H9 (cell line): ENCODE measurements around the gene KAT6B. TPM values are rescaled to one million over a fixed set of nuclear protein-coding genes. Genes with fewer than 3 reads are reported as not detected.

ENCODE experiments used
- DNase-seq: peaks from one replicate; pipeline ENCODE4 v3.0.0-alpha.2; 2017
- H2AFZ ChIP-seq: one replicate; pipeline ENCODE4 v1.6.1; 2013; ENCODE audit warnings: mild to moderate bottlenecking, low read length, control low read depth, moderate library complexity
- H2AK5ac ChIP-seq: 2 replicates; pipeline ENCODE4 v1.6.1; 2013; ENCODE audit warnings: low read length, control low read depth, mixed read lengths; ENCODE audit not compliant: insufficient read length
- H2BK120ac ChIP-seq: one replicate; pipeline ENCODE4 v1.6.1; 2013; ENCODE audit warnings: low read depth, mild to moderate bottlenecking, low read length, control low read depth, inconsistent platforms; ENCODE audit not compliant: poor library complexity, severe bottlenecking
- H2BK12ac ChIP-seq: 2 replicates; pipeline ENCODE4 v1.6.1; 2013; ENCODE audit warnings: low read length, control low read depth, mixed read lengths, low read depth; ENCODE audit not compliant: insufficient read length
- H2BK15ac ChIP-seq: 2 replicates; pipeline ENCODE4 v1.6.1; 2013; ENCODE audit warnings: low read depth, low read length, control low read depth
- H2BK20ac ChIP-seq: one replicate; pipeline ENCODE4 v1.6.1; 2013; ENCODE audit warnings: low read depth, mild to moderate bottlenecking, low read length, control low read depth, inconsistent platforms; ENCODE audit not compliant: poor library complexity, severe bottlenecking
- H2BK5ac ChIP-seq: 2 replicates; pipeline ENCODE4 v1.6.1; 2013; ENCODE audit warnings: low read length, control low read depth, mixed read lengths; ENCODE audit not compliant: insufficient read length
- H3K14ac ChIP-seq: 2 replicates; pipeline ENCODE4 v1.6.1; 2013; ENCODE audit warnings: low read length, control low read depth; ENCODE audit not compliant: insufficient read depth
- H3K18ac ChIP-seq: 2 replicates; pipeline ENCODE4 v1.6.1; 2013; ENCODE audit warnings: low read depth, mild to moderate bottlenecking, mixed read lengths, low read length, control low read depth; ENCODE audit not compliant: insufficient read length
- H3K23ac ChIP-seq: 2 replicates; pipeline ENCODE4 v1.6.1; 2013; ENCODE audit warnings: low read length, control low read depth, mixed read lengths, low read depth; ENCODE audit not compliant: insufficient read length
- H3K23me2 ChIP-seq: 2 replicates; pipeline ENCODE4 v1.6.1; 2013; ENCODE audit warnings: low read depth, mild to moderate bottlenecking, mixed read lengths, low read length, control low read depth; ENCODE audit not compliant: insufficient read length, poor library complexity, severe bottlenecking
- H3K27ac ChIP-seq: 2 replicates; pipeline ENCODE4 v1.5.1; 2013; ENCODE audit warnings: low read length, control low read depth, mixed read lengths, low read depth; ENCODE audit not compliant: insufficient read length
- H3K27me3 ChIP-seq: 2 replicates; pipeline ENCODE4 v1.6.1; 2013; ENCODE audit warnings: low read length, control low read depth, inconsistent platforms; ENCODE audit not compliant: insufficient read depth
- H3K4ac ChIP-seq: 2 replicates; pipeline ENCODE4 v1.6.1; 2013; ENCODE audit warnings: low read depth, mild to moderate bottlenecking, control low read depth, inconsistent platforms, low read length, moderate library complexity
- H3K4me1 ChIP-seq: 2 replicates; pipeline ENCODE4 v1.6.1; 2013; ENCODE audit warnings: low read length, control low read depth, inconsistent platforms; ENCODE audit not compliant: insufficient read depth
- H3K4me2 ChIP-seq: 2 replicates; pipeline ENCODE4 v1.6.1; 2013; ENCODE audit warnings: low read length, control low read depth, mixed read lengths; ENCODE audit not compliant: insufficient read length, insufficient read depth
- H3K56ac ChIP-seq: 2 replicates; pipeline ENCODE4 v1.6.1; 2013; ENCODE audit warnings: low read depth, mild to moderate bottlenecking, mixed read lengths, low read length, control low read depth; ENCODE audit not compliant: insufficient read length
- H3K79me1 ChIP-seq: 2 replicates; pipeline ENCODE4 v1.6.1; 2013; ENCODE audit warnings: low read depth, mild to moderate bottlenecking, moderate library complexity, low read length, control low read depth, inconsistent platforms; ENCODE audit not compliant: insufficient read depth, poor library complexity, severe bottlenecking
- H3K79me2 ChIP-seq: 2 replicates; pipeline ENCODE4 v1.6.1; 2013; ENCODE audit warnings: low read length, control low read depth, inconsistent platforms; ENCODE audit not compliant: insufficient read depth
- H3K9ac ChIP-seq: 2 replicates; pipeline ENCODE4 v1.6.1; 2013; ENCODE audit warnings: low read length, control low read depth, mixed read lengths; ENCODE audit not compliant: insufficient read length; ENCODE audit errors: extremely low read depth
- H3K9me3 ChIP-seq: one replicate; pipeline ENCODE4 v1.6.1; 2013; ENCODE audit warnings: low read depth, low read length, inconsistent platforms; ENCODE audit not compliant: control insufficient read depth
- H3T11ph ChIP-seq: one replicate; pipeline ENCODE4 v1.6.1; 2013; ENCODE audit warnings: mild to moderate bottlenecking, low read length, control low read depth, inconsistent platforms
- H4K20me1 ChIP-seq: one replicate; pipeline ENCODE4 v1.6.1; 2013; ENCODE audit not compliant: control insufficient read depth, insufficient read length, insufficient read depth
- H4K5ac ChIP-seq: 2 replicates; pipeline ENCODE4 v1.6.1; 2013; ENCODE audit warnings: low read depth, mild to moderate bottlenecking, mixed read lengths, low read length, control low read depth; ENCODE audit not compliant: insufficient read length
- H4K8ac ChIP-seq: replicated peaks from 2 replicates; pipeline ENCODE4 v1.6.1; 2013; ENCODE audit warnings: low read length, control low read depth, mixed read lengths, low read depth; ENCODE audit not compliant: insufficient read length
- H4K91ac ChIP-seq: 2 replicates; pipeline ENCODE4 v1.6.1; 2013; ENCODE audit warnings: low read depth, mild to moderate bottlenecking, moderate library complexity, mixed read lengths, low read length, control low read depth; ENCODE audit not compliant: insufficient read length
- H3K27ac Mint-ChIP-seq, 3 experiments: 2 replicates in 2 of 3; 3 replicates in 1 of 3; pipeline ENCODE4 v1.8.0; 2020 to 2021; ENCODE audit warnings: mixed read lengths in 3 of 3, mild to moderate bottlenecking in 1 of 3, moderate library complexity in 1 of 3
- H3K27me3 Mint-ChIP-seq: 2 replicates; pipeline ENCODE4 v1.8.0; 2021; ENCODE audit warnings: low read depth, mild to moderate bottlenecking, moderate library complexity, mixed read lengths
- H3K36me3 Mint-ChIP-seq, 3 experiments: 2 replicates in 2 of 3; 3 replicates in 1 of 3; pipeline ENCODE4 v1.8.0; 2020 to 2021; ENCODE audit warnings: low read depth in 3 of 3, mixed read lengths in 3 of 3; ENCODE audit not compliant: insufficient read depth in 1 of 3
- H3K4me1 Mint-ChIP-seq, 2 experiments: 2 replicates each; pipeline ENCODE4 v1.8.0; 2020; ENCODE audit warnings: mixed read lengths in 2 of 2
- H3K4me3 Mint-ChIP-seq, 2 experiments: 2 replicates in 1 of 2; 3 replicates in 1 of 2; pipeline ENCODE4 v1.8.0; 2020 to 2021; ENCODE audit warnings: mild to moderate bottlenecking in 2 of 2, mixed read lengths in 2 of 2, moderate library complexity in 1 of 2
- H3K9me3 Mint-ChIP-seq, 2 experiments: 2 replicates in 1 of 2; 3 replicates in 1 of 2; pipeline ENCODE4 v1.8.0; 2020; ENCODE audit warnings: mild to moderate bottlenecking in 2 of 2, mixed read lengths in 2 of 2, moderate library complexity in 1 of 2
- CTCF ChIP-seq: fragments of 200-600 bp; sonication (generic); conservative IDR thresholded peaks from 3 replicates; pipeline ENCODE4 v1.8.0; 2021; ENCODE audit warnings: antibody characterized with exemption, mild to moderate bottlenecking
- WGBS: extraction: QIAGEN DNeasy Blood & Tissue Kit; methylation state at CpG from one replicate; pipeline ENCODE4 v1.1.7; 2013; ENCODE audit warnings: missing lambda C conversion rate, low lambda C conversion rate, mixed read lengths; ENCODE audit not compliant: insufficient read length; ENCODE audit errors: extremely low coverage; 5-methylcytosine and 5-hydroxymethylcytosine counted together
- total RNA-seq: library from RNA; stranded (reverse); gene quantifications from 2 replicates; pipeline ENCODE4 v1.2.1, GENCODE V29; 2021

The KAT6B gene
- total RNA-seq, 1 experiment from 2014 or later: 34.2 TPM

GRCh38 chr10:74880041-74880440 is 53.6 kb downstream of the KAT6B start:
- Histone ChIP-seq H2BK12ac (no peak overlapping the region), H3K27ac (no peak overlapping the region), H3T11ph (no peak overlapping the region), H2BK15ac (no peak overlapping the region), H3K79me2 (no peaks in the 10 kb centered on the region), H2AFZ (no peak overlapping the region), H3K79me1 (peaks cover 2% of the 10 kb centered on the region), H4K8ac (no peak overlapping the region), H4K20me1 (no peaks in the 10 kb centered on the region), H3K4ac (no peak overlapping the region), H4K91ac (no peak overlapping the region), H3K23ac (no peak overlapping the region), H2AK5ac (no peak overlapping the region), H3K18ac (no peak overlapping the region), H3K9me3 (no peaks in the 10 kb centered on the region), H3K14ac (no peak overlapping the region), H3K4me2 (no peak overlapping the region), H3K4me1 (no peaks in the 10 kb centered on the region), H3K9ac (no peak overlapping the region), H2BK5ac (no peak overlapping the region), H2BK120ac (no peak overlapping the region), H4K5ac (no peak overlapping the region), H3K56ac (no peak overlapping the region), H3K23me2 (no peaks in the 10 kb centered on the region), H2BK20ac (no peak overlapping the region), H3K27me3 (no peaks in the 10 kb centered on the region)
- H3K4me3 Mint-ChIP-seq: no peak overlapping the region
- H3K36me3 Mint-ChIP-seq: no peaks in the 10 kb centered on the region; a peak in 1 of 7 replicates
- no peak overlapping the region for H3K27ac Mint-ChIP-seq
- no peaks in the 10 kb centered on the region for H3K27me3 Mint-ChIP-seq
- no peak for DNase-seq
- no peaks in the 10 kb centered on the region for H3K9me3 Mint-ChIP-seq
- H3K4me1 Mint-ChIP-seq: peaks cover 10 to 16% of the 10 kb centered on the region in 2 experiments
- WGBS: no CpG with 5 or more reads among the region's 3 CpGs
- TF ChIP-seq CTCF: no peak
